ENCODE measurements around the gene WT1.

The WT1 gene

DNA sequence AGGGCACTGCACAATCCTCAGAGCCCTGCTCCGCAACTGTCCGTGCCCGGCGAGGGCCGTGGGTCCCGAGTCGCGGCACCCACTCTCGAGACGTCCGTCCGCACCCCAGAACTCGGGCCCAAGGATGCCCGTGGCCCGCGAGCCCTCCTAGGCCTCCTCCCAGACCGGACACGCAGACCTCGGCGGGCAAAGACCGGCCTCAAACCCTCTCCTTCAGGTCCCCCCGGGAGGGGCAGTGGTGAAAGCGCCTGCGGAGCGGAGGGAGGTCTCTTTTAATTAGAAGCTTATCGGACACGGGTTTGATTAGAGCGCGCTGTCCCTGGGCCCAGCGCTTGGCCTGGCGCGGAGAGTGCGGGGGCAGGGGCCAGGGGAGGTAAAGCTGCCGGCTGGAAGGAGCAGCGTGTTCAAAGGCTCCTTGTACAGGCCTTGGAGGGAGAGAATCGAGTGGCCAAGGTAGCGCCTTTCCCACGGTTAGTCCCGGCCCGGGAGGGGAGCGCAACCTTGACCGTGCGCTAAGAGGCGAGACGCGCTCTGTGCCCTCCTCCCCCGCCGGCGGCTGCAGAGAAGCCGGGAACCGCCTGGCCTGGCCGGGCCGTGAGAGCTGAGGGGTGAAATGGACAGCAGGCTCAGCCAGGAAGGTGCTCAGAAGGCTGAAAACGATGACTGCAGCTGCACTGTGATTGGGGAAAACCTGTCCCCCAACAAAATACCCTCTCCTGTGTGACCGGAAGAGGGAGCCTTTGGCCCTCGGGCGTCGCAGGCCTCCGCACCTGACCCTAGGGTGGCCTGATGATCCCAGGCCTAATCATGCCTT, 4.6 kb downstream of the WT1 start:
- no peak overlapping the region for H3K4me3 ChIP-seq (ENCODE audit: low read depth, low read length)
- TF ChIP-seq, protein P1, sequence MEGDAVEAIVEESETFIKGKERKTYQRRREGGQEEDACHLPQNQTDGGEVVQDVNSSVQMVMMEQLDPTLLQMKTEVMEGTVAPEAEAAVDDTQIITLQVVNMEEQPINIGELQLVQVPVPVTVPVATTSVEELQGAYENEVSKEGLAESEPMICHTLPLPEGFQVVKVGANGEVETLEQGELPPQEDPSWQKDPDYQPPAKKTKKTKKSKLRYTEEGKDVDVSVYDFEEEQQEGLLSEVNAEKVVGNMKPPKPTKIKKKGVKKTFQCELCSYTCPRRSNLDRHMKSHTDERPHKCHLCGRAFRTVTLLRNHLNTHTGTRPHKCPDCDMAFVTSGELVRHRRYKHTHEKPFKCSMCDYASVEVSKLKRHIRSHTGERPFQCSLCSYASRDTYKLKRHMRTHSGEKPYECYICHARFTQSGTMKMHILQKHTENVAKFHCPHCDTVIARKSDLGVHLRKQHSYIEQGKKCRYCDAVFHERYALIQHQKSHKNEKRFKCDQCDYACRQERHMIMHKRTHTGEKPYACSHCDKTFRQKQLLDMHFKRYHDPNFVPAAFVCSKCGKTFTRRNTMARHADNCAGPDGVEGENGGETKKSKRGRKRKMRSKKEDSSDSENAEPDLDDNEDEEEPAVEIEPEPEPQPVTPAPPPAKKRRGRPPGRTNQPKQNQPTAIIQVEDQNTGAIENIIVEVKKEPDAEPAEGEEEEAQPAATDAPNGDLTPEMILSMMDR (IDR thresholded peaks at IDR 0.05; ENCODE audit: control insufficient read depth, extremely low read depth, insufficient read depth), result no peak
- DNase-seq (ENCODE audit: low read depth), result no peak

DNA sequence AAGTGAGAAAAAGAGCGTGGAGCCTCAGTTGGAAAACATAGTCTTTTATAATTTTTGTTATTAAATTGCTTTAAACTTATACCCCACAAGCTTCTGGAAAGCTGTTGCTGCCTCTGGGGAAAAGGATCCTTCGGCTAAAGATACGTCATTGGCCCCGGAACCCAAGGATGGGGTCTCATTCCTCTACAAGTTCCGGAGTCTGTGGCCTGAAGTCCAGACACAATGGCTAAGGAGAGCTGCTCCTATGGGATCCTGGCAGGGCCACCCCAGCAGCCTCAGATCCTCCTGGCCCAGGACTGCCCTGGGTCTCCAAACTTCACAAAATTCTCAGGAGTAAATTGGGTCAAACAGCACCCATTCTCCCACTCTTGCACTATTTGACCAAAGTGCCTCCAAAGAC, 5.9 kb downstream of the WT1 start:
- DNase-seq (ENCODE audit: low read depth), result no peak
- H3K4me3 ChIP-seq (ENCODE audit: low read depth, low read length), result no peak overlapping the region
- TF ChIP-seq, protein P1 (IDR thresholded peaks at IDR 0.05; ENCODE audit: control insufficient read depth, extremely low read depth, insufficient read depth), result no peak

DNA sequence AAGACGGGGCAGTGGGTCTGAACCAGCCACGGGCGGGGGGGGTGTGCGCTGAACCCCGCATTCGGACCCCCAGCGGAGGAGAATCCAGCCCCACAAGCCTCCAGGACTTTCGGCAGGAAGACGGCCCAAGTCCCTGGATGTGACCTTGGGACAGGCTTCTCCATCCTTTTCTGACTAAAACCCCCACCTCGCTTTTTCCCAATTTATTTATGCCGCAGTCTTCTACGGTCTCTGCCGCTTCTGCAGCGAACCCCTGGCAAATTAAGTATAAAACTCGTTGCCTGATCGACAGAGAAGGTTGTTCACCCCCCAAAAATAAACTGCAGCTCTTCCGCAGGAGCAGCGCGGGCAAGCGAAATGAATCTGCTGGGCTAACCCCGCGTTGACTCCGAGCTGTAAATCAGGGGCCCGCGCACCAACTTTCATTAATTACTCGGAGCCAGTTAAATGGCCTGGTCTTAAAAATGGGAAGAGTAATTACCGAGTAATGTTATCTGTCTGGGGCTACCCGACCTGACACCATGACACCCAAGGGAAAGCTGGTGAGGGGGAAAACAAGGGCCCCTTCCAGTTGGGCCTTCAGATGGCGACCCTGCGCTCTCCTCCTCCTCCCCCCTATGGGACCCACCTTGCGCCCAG, 6.6 kb downstream of the WT1 start:
- DNase-seq (ENCODE audit: low read depth), result no peak
- no peak overlapping the region for H3K4me3 ChIP-seq (ENCODE audit: low read depth, low read length)
- TF ChIP-seq, protein P1 (IDR thresholded peaks at IDR 0.05; ENCODE audit: control insufficient read depth, extremely low read depth, insufficient read depth), result no peak

DNA sequence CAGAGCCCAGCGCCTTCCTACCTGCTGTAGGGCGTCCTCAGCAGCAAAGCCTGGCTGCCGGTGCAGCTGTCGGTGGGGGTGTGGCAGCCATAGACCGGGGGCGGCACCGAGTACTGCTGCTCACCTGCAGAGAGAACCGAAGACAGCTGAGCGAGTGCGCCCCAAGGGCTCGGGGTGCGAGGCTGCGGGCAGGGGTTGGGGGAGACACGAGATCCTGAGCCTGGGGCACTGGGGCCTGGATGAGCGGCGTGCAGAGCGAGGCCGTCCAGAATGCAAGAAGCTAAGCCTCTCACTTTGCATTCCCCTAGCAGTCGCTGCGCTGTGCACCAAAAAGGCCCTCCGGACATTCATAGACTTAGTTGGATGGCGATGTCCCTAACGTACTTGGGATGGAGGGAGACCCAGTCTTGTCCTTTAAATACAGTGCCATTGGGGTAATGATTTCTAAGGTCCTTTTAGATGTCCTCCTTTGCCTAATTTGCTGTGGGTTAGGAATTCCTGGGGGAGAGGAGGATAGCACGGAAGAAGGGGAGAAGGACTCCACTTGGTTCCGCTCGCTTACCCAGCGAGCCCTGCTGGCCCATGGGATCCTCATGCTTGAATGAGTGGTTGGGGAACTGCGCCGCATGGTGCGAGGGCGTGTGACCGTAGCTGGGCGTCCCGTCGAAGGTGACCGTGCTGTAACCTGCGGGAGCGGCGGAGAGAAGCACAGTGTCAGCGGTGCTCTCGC, 7.2 kb downstream of the WT1 start:
- TF ChIP-seq, protein P1 (IDR thresholded peaks at IDR 0.05; ENCODE audit: control insufficient read depth, extremely low read depth, insufficient read depth), result no peak
- DNase-seq (ENCODE audit: low read depth), result no peak
- no peak overlapping the region for H3K4me3 ChIP-seq (ENCODE audit: low read depth, low read length)

DNA sequence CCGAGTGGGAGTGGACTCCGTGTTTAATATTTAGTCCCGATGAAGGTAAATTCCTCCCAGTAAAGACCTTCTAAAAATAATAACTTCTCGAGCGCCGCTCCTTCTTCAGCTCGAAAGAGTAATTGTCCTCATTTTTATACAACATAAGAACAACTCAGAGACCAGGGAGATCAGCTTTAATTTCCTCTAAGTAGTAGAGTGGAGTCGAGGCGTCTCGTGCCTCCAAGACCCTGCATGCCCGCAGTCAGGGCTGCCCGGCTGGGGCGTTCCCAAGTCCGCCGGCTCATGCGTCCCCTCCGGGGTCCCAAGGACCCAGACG, 7.8 kb downstream of the WT1 start:
- TF ChIP-seq, protein P1 (IDR thresholded peaks at IDR 0.05; ENCODE audit: control insufficient read depth, extremely low read depth, insufficient read depth), result no peak
- DNase-seq (ENCODE audit: low read depth), result no peak
- no peak overlapping the region for H3K4me3 ChIP-seq (ENCODE audit: low read depth, low read length)

DNA sequence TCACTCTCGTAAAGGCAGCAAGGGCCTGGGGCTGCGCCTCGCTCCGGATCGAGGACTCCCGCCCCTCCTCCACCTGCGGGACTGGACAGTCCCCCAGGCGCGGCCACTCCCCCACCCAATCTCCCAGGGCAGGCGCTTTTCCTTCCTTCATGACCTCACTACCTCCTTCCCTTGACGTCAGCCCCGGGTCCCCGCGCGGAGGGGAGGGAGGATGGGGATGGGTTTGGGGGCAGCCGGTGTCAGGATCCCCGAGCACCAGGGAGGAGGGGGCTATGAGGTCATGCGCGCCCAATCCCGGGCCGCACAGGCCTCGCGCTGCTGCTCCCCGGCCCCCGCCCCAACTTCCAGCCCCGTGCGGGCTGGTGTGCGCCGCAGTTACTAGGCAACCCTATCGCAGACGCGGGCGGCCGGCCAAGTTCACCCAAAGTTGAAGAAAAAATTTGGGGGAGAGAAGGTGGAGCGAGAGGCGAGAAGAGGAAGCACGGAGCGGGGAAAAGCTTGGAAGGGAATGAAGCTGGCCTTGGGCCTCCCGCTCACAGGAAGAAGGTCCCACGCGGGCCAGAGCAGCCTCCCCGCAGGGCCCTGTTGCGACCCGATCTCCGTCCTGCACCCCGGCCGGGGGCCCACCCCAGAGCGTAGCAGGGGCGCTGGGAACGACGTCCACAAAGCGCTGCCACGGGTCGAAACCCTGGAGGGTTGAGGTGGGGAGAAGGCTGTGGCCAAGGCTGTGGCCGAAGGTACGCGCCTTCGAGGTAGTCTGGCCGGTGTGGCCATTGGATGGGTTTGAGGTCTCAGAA, 8.3 kb downstream of the WT1 start:
- no peak overlapping the region for H3K4me3 ChIP-seq (ENCODE audit: low read depth, low read length)
- DNase-seq (ENCODE audit: low read depth), result no peak
- TF ChIP-seq, protein P1 (IDR thresholded peaks at IDR 0.05; ENCODE audit: control insufficient read depth, extremely low read depth, insufficient read depth), result no peak

Measured in LNCaP clone FGC (cell line).